ENCODE measurements around the gene JAG1. TPM values are rescaled to one million over a fixed set of nuclear protein-coding genes. Genes with fewer than 3 reads are reported as not detected.

JAG1 gene
- total RNA-seq, 2 experiments from 2014 or later: 0.15 to 0.40 TPM

DNA sequence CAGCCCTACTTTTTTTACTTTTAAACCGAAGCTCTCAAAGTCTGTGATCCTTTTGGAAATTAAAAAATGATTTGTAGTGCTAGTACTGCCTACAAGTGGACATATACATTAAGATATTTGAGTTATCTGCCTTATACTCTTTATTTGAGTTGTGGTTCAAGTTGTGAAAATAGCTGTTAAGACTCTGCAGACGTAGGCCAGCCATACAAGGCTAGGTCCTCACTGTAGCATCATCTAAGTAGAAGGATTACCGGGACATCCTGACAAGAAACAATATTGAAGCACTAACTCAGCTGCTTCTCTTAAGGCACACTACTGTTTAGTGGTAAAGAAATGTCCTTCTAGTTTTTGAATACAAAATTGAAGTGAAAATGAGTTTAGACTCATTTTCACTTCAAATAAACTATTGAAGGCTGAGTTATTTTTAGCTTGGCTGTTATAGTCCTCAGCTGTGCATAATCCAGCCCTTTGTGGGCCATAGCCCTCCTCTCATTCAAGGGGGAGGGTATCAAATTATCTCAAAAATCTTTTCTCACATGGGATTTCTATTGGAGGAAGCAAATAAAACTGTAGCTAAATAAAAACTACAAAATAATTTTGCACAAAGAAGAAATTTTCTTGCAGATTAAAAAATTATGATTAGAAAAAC is 68.1 kb downstream of the JAG1 start:
- peaks cover 7% of the 10 kb centered on the region for H3K4me1 Mint-ChIP-seq (ENCODE audit: low read depth)

DNA sequence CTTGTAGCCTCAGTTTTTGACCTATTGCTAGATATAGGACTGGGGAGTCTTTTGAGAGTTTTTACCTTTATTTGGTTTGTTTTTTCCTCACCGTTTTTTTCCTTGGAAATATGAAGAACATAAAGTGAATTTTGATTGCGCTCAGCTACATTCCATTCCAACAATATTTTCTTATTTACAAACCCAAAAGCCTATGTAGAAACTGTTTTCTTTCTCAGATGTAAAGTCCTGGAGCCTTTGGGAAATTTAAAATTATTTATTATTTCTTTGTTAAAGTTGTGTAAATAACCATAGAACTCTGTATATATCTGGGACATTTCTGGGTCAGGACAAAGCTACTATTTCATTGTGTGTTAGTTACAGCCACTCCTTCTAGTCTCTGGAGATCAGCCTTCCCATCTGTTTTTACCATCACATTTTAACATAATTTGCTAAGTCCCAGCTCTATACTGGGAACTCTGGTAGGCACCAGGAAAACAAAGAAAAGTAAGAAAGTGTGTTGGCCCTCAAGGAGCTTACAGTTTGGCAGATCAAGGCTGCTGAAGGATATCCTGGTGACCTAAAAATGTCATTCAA is 68.8 kb downstream of the JAG1 start:
- DNase-seq: no peak
- ChIA-PET CTCF (no interaction called here), POLR2A (no interaction called here)
- no peaks in the 10 kb centered on the region for H3K9me3 Mint-ChIP-seq
- no peaks in the 10 kb centered on the region for H3K27me3 Mint-ChIP-seq
- H3K27ac Mint-ChIP-seq: no peak overlapping the region
- H3K36me3 Mint-ChIP-seq: peaks cover 47% of the 10 kb centered on the region
- peaks cover 7% of the 10 kb centered on the region for H3K4me1 Mint-ChIP-seq (ENCODE audit: low read depth)
- H3K4me3 Mint-ChIP-seq: no peak overlapping the region
- intact Hi-C loops (cut with micrococcal nuclease): no loop called here

More for the DNA sequence above, 68.1 kb downstream of the JAG1 start:
- CTCF ChIA-PET: no interaction called here
- Mint-ChIP-seq H3K27me3 (no peaks in the 10 kb centered on the region), H3K36me3 (peaks cover 42% of the 10 kb centered on the region), H3K9me3 (no peaks in the 10 kb centered on the region), H3K4me3 (no peak overlapping the region), H3K27ac (no peak overlapping the region)
- POLR2A ChIA-PET: no interaction called here
- intact Hi-C loops (cut with micrococcal nuclease): no loop called here
- DNase-seq: no peak

DNA sequence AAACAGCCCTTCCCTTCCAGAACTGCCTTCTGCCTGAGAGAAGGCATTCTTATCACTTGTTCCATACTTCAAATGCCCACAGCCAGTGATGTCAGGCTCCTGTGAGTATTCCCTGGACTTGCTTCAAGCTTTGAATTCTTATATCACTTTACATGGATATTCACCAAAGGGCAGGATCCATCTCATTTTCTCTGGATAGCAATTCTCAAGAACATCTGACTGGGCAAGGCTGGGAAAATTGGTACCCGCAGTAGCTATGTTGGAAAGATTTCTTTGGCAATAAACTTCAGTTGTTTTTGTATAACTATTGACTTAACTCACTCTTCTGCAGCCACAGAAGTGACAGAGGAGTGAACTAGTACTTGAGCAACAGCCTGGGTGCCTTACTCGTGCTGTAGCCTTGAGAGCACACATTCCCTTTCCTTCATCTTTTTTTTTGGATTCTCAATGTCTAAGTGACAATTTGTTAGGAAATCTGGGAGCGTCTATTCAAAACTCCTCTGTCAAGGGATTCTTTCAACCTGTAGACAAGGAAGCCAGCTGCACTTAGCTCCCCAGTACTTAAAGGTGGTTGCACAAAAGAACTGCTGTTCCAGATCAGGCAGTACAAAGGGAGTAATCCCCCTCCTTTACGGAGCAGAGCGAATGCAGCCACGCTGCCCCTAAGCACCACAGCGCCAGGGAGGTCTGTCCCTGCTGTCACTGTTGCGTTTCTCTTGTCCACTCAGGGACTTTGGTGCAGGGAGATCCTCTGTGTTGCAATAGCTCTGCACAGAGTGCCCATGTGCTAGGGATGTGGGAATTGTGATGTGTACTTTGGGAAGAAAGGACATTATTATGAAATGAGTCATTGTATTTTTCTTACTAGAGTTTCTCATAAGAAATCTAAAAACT is 69.6 kb downstream of the JAG1 start:
- Mint-ChIP-seq H3K27ac (no peak overlapping the region), H3K27me3 (no peaks in the 10 kb centered on the region), H3K36me3 (peaks cover 47% of the 10 kb centered on the region), H3K4me3 (no peak overlapping the region), H3K4me1 (ENCODE audit: low read depth) (peaks cover 11% of the 10 kb centered on the region), H3K9me3 (no peaks in the 10 kb centered on the region)
- ChIA-PET POLR2A (interaction anchor here (0.8 kb wide), 1 partner anchor 170 kb away, joined by 5 read pairs; the partner anchor contains the start of gene MKKS), CTCF (interaction anchor here (0.8 kb wide), 1 partner anchor 13 kb away, joined by 3 read pairs; no protein-coding TSS in a partner anchor)
- no peak for DNase-seq
- intact Hi-C loops (cut with micrococcal nuclease): loop anchor here (1.0 to 2.0 kb wide), 3 partner anchors 46 to 253 kb away; no protein-coding TSS in a partner anchor

DNA sequence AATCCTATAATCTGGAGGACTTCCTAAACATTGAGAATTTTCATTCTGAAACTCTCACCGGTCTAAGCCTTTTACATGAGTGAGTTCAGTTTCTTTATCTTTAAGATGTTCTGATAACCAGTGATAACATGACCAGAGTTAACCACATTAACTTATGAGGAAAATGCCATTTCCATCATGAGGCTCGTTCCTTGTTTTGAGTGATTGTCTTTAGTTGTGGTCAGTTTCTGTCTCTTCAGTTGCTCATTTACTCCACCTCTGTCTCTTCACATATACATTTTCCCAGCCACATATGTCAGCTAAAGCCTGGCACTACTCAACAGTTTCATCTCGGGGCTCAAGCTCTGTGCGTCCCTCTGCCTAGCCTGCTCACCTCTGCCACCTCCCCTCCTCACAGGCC is 70.4 kb downstream of the JAG1 start:
- no peak overlapping the region for H3K4me3 Mint-ChIP-seq

DNA sequence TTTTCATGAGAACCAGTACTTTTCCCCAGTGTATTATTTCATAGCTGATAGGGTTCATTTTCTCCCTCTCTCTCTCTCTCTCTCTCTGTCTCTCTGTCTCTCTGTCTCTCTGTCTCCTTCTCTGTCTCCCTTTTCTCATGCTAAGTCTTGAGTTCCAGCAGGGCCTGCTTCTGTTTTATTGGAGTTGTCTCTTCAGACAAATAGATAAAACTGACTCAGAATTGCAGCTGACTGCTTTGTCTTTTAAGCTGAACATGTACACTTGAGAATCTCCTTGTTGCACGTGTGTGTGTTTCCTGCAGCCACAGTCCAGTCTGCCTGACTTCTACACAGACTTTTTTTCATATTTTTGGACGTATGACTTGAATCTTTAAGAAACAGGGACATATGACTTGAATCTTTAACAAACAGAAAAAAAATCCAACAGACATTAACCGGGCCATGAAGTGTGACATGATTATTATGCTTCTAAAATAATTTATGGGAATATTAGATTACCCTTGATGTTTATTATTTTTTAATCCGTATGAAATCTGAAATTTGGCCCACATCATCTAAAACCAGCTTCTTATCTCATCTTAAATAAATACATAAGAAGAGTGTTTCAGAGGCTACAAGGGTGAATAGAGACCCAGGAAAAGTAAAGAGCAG is 71.5 kb downstream of the JAG1 start:
- Mint-ChIP-seq H3K27ac (no peak overlapping the region), H3K9me3 (no peaks in the 10 kb centered on the region), H3K27me3 (no peaks in the 10 kb centered on the region), H3K4me1 (ENCODE audit: low read depth) (peaks cover 20% of the 10 kb centered on the region), H3K4me3 (no peak overlapping the region), H3K36me3 (peaks cover 46% of the 10 kb centered on the region)
- POLR2A ChIA-PET: no interaction called here
- CTCF ChIA-PET: no interaction called here
- no peak for DNase-seq
- intact Hi-C loops (cut with micrococcal nuclease): loop anchor here (2.0 kb wide), 1 partner anchor 252 kb away; no protein-coding TSS in a partner anchor

More for the DNA sequence above, 70.4 kb downstream of the JAG1 start:
- intact Hi-C loops (cut with micrococcal nuclease): loop anchor here (1.0 to 2.0 kb wide), 3 partner anchors 45 to 253 kb away; no protein-coding TSS in a partner anchor
- ChIA-PET POLR2A (no interaction called here), CTCF (interaction anchor here (0.8 kb wide), 1 partner anchor 13 kb away, joined by 3 read pairs; no protein-coding TSS in a partner anchor)
- H3K36me3 Mint-ChIP-seq: peaks cover 50% of the 10 kb centered on the region
- no peaks in the 10 kb centered on the region for H3K9me3 Mint-ChIP-seq
- peaks cover 19% of the 10 kb centered on the region for H3K4me1 Mint-ChIP-seq (ENCODE audit: low read depth)
- no peaks in the 10 kb centered on the region for H3K27me3 Mint-ChIP-seq
- no peak overlapping the region for H3K27ac Mint-ChIP-seq
- DNase-seq: peak; percentile 37

DNA sequence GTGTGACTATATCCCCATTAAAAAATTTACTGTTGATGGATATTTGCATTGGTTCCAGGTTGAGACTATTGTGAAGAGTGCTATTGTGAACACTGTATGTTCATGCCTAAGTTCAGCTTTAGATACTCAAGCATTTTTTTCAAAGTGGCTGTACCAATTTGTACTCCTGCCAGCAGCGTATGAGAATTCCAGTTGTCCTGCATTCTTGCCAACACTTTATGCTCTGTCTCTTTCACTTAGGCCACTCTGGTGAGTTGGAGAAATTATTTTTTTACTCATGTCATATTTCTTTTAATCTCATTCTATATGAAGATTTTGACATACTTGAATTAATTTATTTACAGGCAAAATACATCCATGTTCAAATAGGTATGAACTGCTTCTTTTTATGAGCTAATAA is 76.2 kb downstream of the JAG1 start:
- intact Hi-C loops (cut with micrococcal nuclease): loop anchor here (1.0 to 5.0 kb wide), 4 partner anchors 77 to 260 kb away; no protein-coding TSS in a partner anchor
- no peaks in the 10 kb centered on the region for H3K9me3 Mint-ChIP-seq
- CTCF ChIA-PET: no interaction called here
- no peak for DNase-seq
- POLR2A ChIA-PET: no interaction called here
- H3K4me3 Mint-ChIP-seq: no peak overlapping the region
- H3K27me3 Mint-ChIP-seq: no peaks in the 10 kb centered on the region
- H3K4me1 Mint-ChIP-seq (ENCODE audit: low read depth): peaks cover 12% of the 10 kb centered on the region
- peaks cover 25% of the 10 kb centered on the region for H3K36me3 Mint-ChIP-seq
- H3K27ac Mint-ChIP-seq: no peak overlapping the region

DNA sequence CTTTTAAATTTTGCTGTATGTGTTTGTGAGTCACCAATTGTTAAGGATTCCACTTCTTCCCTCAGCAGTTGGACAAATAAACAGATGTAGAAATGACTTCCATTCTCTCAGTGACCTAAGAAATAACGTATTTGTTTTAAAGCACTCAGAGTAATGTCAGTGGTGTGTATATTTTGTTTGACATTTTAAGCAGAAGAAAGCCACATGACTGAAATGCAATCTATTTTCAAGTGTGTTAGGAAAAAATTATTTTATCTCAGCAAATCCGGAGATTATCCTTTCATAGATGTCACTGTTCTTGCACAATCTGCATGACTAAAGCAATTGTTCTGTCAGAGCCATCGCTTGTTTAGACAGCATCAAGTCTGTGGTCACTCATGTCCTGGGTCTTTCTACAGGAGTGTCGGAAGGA is 77.1 kb downstream of the JAG1 start:
- CTCF ChIA-PET: no interaction called here
- intact Hi-C loops (cut with micrococcal nuclease): loop anchor here (5.0 kb wide), 2 partner anchors 149 to 259 kb away; no protein-coding TSS in a partner anchor

DNA sequence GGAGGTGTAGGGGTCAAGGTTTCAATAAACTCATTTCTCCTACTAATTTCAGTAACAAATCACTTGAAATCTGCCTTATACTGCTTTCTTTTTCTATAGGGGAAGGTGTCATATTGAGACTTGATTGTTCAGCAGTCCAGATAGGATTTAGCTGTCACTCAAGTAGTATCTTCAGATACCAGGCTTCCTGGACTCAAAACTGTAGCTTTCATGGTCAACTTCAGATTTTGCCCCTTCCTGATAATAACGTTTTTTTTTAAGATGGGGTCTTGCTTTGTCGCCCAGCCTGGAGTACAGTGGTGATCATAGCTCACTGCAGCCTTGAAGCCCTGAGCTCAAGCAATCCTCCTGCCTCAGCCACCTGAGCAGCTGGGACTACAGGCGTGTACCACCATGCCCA is 77.8 kb downstream of the JAG1 start:
- CTCF ChIA-PET: interaction anchor here (2.7 kb wide), 1 partner anchor 14 kb away, joined by 7 read pairs; no protein-coding TSS in a partner anchor
- no peaks in the 10 kb centered on the region for H3K9me3 Mint-ChIP-seq
- POLR2A ChIA-PET: no interaction called here
- H3K36me3 Mint-ChIP-seq: peaks cover 12% of the 10 kb centered on the region
- intact Hi-C loops (cut with micrococcal nuclease): loop anchor here (5.0 kb wide), 2 partner anchors 149 to 259 kb away; no protein-coding TSS in a partner anchor
- DNase-seq: no peak
- no peaks in the 10 kb centered on the region for H3K27me3 Mint-ChIP-seq
- H3K27ac Mint-ChIP-seq: no peak overlapping the region
- H3K4me3 Mint-ChIP-seq: no peak overlapping the region
- H3K4me1 Mint-ChIP-seq (ENCODE audit: low read depth): peaks cover 12% of the 10 kb centered on the region

More for the DNA sequence above, 77.1 kb downstream of the JAG1 start:
- Mint-ChIP-seq H3K27ac (no peak overlapping the region), H3K4me3 (no peak overlapping the region), H3K27me3 (no peaks in the 10 kb centered on the region), H3K9me3 (no peaks in the 10 kb centered on the region), H3K4me1 (ENCODE audit: low read depth) (peaks cover 12% of the 10 kb centered on the region), H3K36me3 (peaks cover 18% of the 10 kb centered on the region)
- POLR2A ChIA-PET: no interaction called here
- no peak for DNase-seq

DNA sequence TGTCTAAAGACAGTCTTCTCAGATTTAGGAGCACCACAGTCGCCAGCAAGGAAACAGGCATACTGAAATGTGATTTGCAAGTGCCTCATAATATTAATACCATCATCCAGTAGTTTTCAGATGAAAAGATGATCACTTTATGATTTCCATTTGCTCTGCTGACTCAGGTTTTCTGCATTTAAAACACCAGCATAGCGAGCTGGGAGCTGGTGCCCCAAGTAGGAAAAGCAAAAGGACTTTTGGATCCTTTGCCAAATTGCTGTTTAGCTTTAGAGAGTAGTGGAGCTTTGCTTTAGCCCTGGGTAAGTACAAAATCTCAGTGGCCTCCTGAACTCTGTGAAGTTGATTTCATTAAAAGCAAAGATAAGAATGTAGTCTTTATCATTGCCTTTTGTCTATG is 78.5 kb downstream of the JAG1 start:
- POLR2A ChIA-PET: no interaction called here

DNA sequence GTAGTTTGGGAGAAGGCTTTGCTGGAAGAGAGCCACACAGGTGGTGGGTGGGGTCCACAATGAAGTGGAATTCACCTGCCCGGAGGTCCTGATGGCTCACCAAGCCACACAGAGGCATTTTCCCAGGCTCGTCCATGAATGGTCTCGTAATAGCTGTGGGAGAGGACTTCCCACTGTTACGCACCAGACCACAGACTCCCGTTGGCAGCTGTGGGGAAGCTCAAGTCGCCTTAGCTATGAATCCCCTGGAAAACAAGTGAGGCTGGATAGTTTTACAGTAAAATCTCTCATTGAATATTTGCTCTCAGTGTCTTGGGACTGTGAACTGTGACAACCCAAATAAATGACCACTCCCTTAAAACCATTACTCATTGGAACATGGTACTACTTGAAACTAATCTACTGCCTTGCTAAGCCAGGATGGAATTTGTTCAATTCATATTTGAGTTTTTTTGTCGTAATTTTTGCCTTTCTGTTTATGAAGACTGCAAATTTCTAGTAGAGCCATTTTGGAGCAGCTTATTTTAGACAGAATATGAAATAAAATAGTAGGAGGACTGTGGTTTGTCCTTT is 79.4 kb downstream of the JAG1 start:
- H3K27me3 Mint-ChIP-seq: no peaks in the 10 kb centered on the region
- intact Hi-C loops (cut with micrococcal nuclease): no loop called here
- peaks cover 11% of the 10 kb centered on the region for H3K4me1 Mint-ChIP-seq (ENCODE audit: low read depth)
- no peak overlapping the region for H3K27ac Mint-ChIP-seq
- H3K9me3 Mint-ChIP-seq: no peaks in the 10 kb centered on the region
- POLR2A ChIA-PET: no interaction called here
- CTCF ChIA-PET: interaction anchor here (2.7 kb wide), 1 partner anchor 13 kb away, joined by 7 read pairs; no protein-coding TSS in a partner anchor
- peaks cover 6% of the 10 kb centered on the region for H3K36me3 Mint-ChIP-seq
- DNase-seq: no peak
- no peak overlapping the region for H3K4me3 Mint-ChIP-seq

More for the DNA sequence above, 78.5 kb downstream of the JAG1 start:
- no peak overlapping the region for H3K27ac Mint-ChIP-seq
- H3K4me1 Mint-ChIP-seq (ENCODE audit: low read depth): peaks cover 12% of the 10 kb centered on the region
- DNase-seq: no peak
- H3K27me3 Mint-ChIP-seq: no peaks in the 10 kb centered on the region
- CTCF ChIA-PET: interaction anchor here (2.7 kb wide), 1 partner anchor 13 kb away, joined by 7 read pairs; no protein-coding TSS in a partner anchor
- no peaks in the 10 kb centered on the region for H3K9me3 Mint-ChIP-seq
- intact Hi-C loops (cut with micrococcal nuclease): loop anchor here (5.0 kb wide), 2 partner anchors 148 to 258 kb away; no protein-coding TSS in a partner anchor
- peaks cover 7% of the 10 kb centered on the region for H3K36me3 Mint-ChIP-seq
- H3K4me3 Mint-ChIP-seq: no peak overlapping the region

DNA sequence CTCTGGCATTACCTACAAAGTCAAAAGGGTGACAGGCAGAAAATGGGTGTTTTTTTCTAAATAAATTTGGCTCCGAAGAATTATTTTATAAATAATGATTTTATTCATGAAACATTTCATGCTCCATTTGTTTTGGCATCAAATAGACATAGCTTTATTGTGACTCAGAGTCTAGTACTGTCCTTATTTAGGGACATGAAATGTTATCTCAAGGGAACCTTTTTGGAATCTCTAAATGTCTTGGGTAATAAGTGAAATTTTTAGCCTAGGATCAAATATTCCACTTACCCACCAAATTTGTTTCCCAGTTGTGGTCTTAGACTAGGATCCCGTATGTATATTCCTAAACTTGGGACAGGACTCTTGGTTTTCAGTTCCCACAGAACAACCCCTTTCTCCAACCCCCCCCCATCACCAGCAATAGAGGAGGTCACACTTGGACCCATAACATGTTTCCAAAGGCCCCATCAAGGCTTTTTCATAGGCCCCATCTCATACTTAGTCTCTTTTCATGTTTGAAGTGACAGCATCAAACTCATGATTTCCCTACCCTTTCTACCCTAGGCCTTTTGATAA is 81.8 kb downstream of the JAG1 start:
- POLR2A ChIA-PET: no interaction called here
- Mint-ChIP-seq H3K4me1 (ENCODE audit: low read depth) (no peaks in the 10 kb centered on the region), H3K27ac (no peak overlapping the region), H3K36me3 (peaks cover 2% of the 10 kb centered on the region), H3K4me3 (no peak overlapping the region), H3K9me3 (no peaks in the 10 kb centered on the region), H3K27me3 (no peaks in the 10 kb centered on the region)
- intact Hi-C loops (cut with micrococcal nuclease): no loop called here
- CTCF ChIA-PET: no interaction called here
- no peak for DNase-seq

Measured in activated CD4-positive, alpha-beta memory T cell treated with anti-CD3 and anti-CD28 coated beads for 36 hours (primary cell).